ENCODE data around the gene LEKR1.

The LEKR1 gene

GRCh38 chr3:157065201-157065600 lies 239.0 kb downstream of the LEKR1 start:
- TF ChIP-seq POLR2A (IDR thresholded peaks at IDR 0.05; ENCODE audit: low read length): no peak
- TF ChIP-seq GATA1 (IDR thresholded peaks at IDR 0.05; ENCODE audit: low read depth, low read length): no peak
- no peak for DNase-seq

- DNase-seq: no peak
- TF ChIP-seq GATA1 (IDR thresholded peaks at IDR 0.05; ENCODE audit: low read depth, low read length) (no peak), POLR2A (IDR thresholded peaks at IDR 0.05; ENCODE audit: low read length) (no peak)
Observed at GRCh38 chr3:157066335-157067098, 240.4 kb downstream of the LEKR1 start.

GRCh38 chr3:157067114-157067513 lies 241.0 kb downstream of the LEKR1 start:
- no peak for TF ChIP-seq POLR2A (IDR thresholded peaks at IDR 0.05; ENCODE audit: low read length)
- TF ChIP-seq GATA1 (IDR thresholded peaks at IDR 0.05; ENCODE audit: low read depth, low read length): no peak
- no peak for DNase-seq

- no peak for DNase-seq
- no peak for TF ChIP-seq POLR2A (IDR thresholded peaks at IDR 0.05; ENCODE audit: low read length)
Observed at GRCh38 chr3:157069406-157069805, 243.3 kb downstream of the LEKR1 start.

- DNase-seq: no peak
- TF ChIP-seq GATA1 (IDR thresholded peaks at IDR 0.05; ENCODE audit: low read depth, low read length): no peak
- no peak for TF ChIP-seq POLR2A (IDR thresholded peaks at IDR 0.05; ENCODE audit: low read length)
Observed at GRCh38 chr3:157069846-157070677, 243.9 kb downstream of the LEKR1 start.

- no peak for DNase-seq
- TF ChIP-seq GATA1 (IDR thresholded peaks at IDR 0.05; ENCODE audit: low read depth, low read length): no peak
- no peak for TF ChIP-seq POLR2A (IDR thresholded peaks at IDR 0.05; ENCODE audit: low read length)
Observed at GRCh38 chr3:157070678-157070999, 244.5 kb downstream of the LEKR1 start.

- TF ChIP-seq POLR2A (IDR thresholded peaks at IDR 0.05; ENCODE audit: low read length) (no peak), GATA1 (IDR thresholded peaks at IDR 0.05; ENCODE audit: low read depth, low read length) (no peak)
- no peak for DNase-seq
Observed at GRCh38 chr3:157071744-157072525, 245.8 kb downstream of the LEKR1 start.

GRCh38 chr3:157073810-157074209 lies 247.7 kb downstream of the LEKR1 start:
- no peak for DNase-seq
- no peak for TF ChIP-seq POLR2A (IDR thresholded peaks at IDR 0.05; ENCODE audit: low read length)
- TF ChIP-seq GATA1 (IDR thresholded peaks at IDR 0.05; ENCODE audit: low read depth, low read length): no peak

- DNase-seq: no peak
- TF ChIP-seq POLR2A (IDR thresholded peaks at IDR 0.05; ENCODE audit: low read length): no peak
- TF ChIP-seq GATA1 (IDR thresholded peaks at IDR 0.05; ENCODE audit: low read depth, low read length): no peak
Observed at GRCh38 chr3:157074490-157074889, 248.3 kb downstream of the LEKR1 start.

- DNase-seq: no peak
Observed at GRCh38 chr3:157074981-157075380, 248.8 kb downstream of the LEKR1 start.

GRCh38 chr3:157075693-157076420 lies 249.7 kb downstream of the LEKR1 start:
- no peak for DNase-seq
- TF ChIP-seq GATA1 (IDR thresholded peaks at IDR 0.05; ENCODE audit: low read depth, low read length) (no peak), POLR2A (IDR thresholded peaks at IDR 0.05; ENCODE audit: low read length) (no peak)

More at GRCh38 chr3:157074981-157075380, 248.8 kb downstream of the LEKR1 start:
- TF ChIP-seq POLR2A (IDR thresholded peaks at IDR 0.05; ENCODE audit: low read length) (no peak), GATA1 (IDR thresholded peaks at IDR 0.05; ENCODE audit: low read depth, low read length) (no peak)

- TF ChIP-seq POLR2A (IDR thresholded peaks at IDR 0.05; ENCODE audit: low read length) (no peak), GATA1 (IDR thresholded peaks at IDR 0.05; ENCODE audit: low read depth, low read length) (no peak)
- no peak for DNase-seq
Observed at GRCh38 chr3:157077565-157077991, 251.4 kb downstream of the LEKR1 start.

GRCh38 chr3:157078131-157078810 lies 252.1 kb downstream of the LEKR1 start:
- TF ChIP-seq GATA1 (IDR thresholded peaks at IDR 0.05; ENCODE audit: low read depth, low read length) (no peak), POLR2A (IDR thresholded peaks at IDR 0.05; ENCODE audit: low read length) (no peak)
- DNase-seq: no peak

Data from erythroblast (primary cell).